H1 (cell line): ENCODE measurements around the gene FASN. TPM values are rescaled to one million over a fixed set of nuclear protein-coding genes. Genes with fewer than 3 reads are reported as not detected.

ENCODE experiments used
- BRCA1 ChIP-seq: IDR thresholded peaks from 2 replicates; pipeline ENCODE4 v1.6.1; 2012; ENCODE audit warnings: low read depth, low read length, improper control_type of control experiment
- GTF2F1 ChIP-seq: IDR thresholded peaks from 2 replicates; pipeline ENCODE4 v1.6.1; 2012; ENCODE audit warnings: low read depth, low read length, improper control_type of control experiment, borderline replicate concordance
- SAP30 ChIP-seq: fragments of 300-600 bp; sonication (generic); IDR thresholded peaks from 2 replicates; pipeline ENCODE4 v1.7.1; 2012; ENCODE audit warnings: low read length, moderate library complexity, mild to moderate bottlenecking, inconsistent platforms; ENCODE audit not compliant: insufficient read depth, insufficient replicate concordance
- SUZ12 ChIP-seq: fragments of 200-600 bp; sonication (generic); IDR thresholded peaks from 2 replicates; pipeline ENCODE4 v1.6.1; 2012; ENCODE audit warnings: mild to moderate bottlenecking, inconsistent platforms, low read length, moderate library complexity, mixed read lengths
- TAF7 ChIP-seq: optimal IDR thresholded peaks from 2 replicates; pipeline ENCODE3; 2011; ENCODE audit warnings: low read depth, mild to moderate bottlenecking, inconsistent platforms, low read length, moderate library complexity, borderline replicate concordance
- TCF12 ChIP-seq: IDR thresholded peaks from 2 replicates; pipeline ENCODE4 v1.6.1; 2011; ENCODE audit warnings: low read depth, mild to moderate bottlenecking, low read length
- polyA plus RNA-seq, 7 experiments: library from polyadenylated mRNA; depleted of rRNA in 3 of 7; stranded (reverse) in 5 of 7; unstranded in 2 of 7; fragments of >200 nt in 5 of 7; fragments of 200-250 nt in 2 of 7; gene quantifications; 1 replicate in 5 of 7; 2 replicates in 1 of 7; 4 replicates in 1 of 7; pipeline versions ENCODE4 v1.2.1 to v1.2.3, GENCODE V29; 2011 to 2013; ENCODE audit warnings: missing spikeins in 2 of 7, mixed read lengths in 2 of 7
- total RNA-seq: library from RNA; stranded (reverse); fragmentation: NEBNext Ultra II Directional; extraction: Animal tissue kit (Norgen Biotek cat#: 25700); gene quantifications from 2 replicates; pipeline ENCODE4 v1.2.1, GENCODE V29; 2021

FASN gene
- total and polyA plus RNA-seq, 2 of the 8 experiments (the other 6 are each of a cell fraction or from before 2014, with no cell fraction given), result 143 to 561 TPM

GRCh38 chr17:82049106-82049505 lies 48.9 kb downstream of the FASN start (continued):
- TF ChIP-seq SUZ12 (no peak), TCF12 (no peak), BRCA1 (no peak), TAF7 (no peak), SAP30 (no peak), GTF2F1 (no peak)
